ENCODE data around the gene EGFR.

GRCh38 chr7:55245271-55245723 lies 226.5 kb downstream of the EGFR start:
- TF ChIP-seq REST (IDR thresholded peaks at IDR 0.05) (no peak), CTCF (IDR thresholded peaks at IDR 0.05) (no peak), RNF2 (IDR thresholded peaks at IDR 0.05; ENCODE audit: borderline replicate concordance, low read depth) (no peak), POLR2A (IDR thresholded peaks at IDR 0.05; ENCODE audit: low read length) (no peak)

All from A549 (cell line).